IMR-90 (cell line): ENCODE measurements around the gene ZSCAN10. TPM values are rescaled to one million over a fixed set of nuclear protein-coding genes. Genes with fewer than 3 reads are reported as not detected.

Source experiments
- ATAC-seq: fragments of 200-7000 bp; cut with Tn5 transposase; 2 replicates; pipeline ENCODE4 v1.9.1; 2020; ENCODE audit warnings: low read depth, mild to moderate bottlenecking, moderate library complexity
- BruUV-seq: library from RNA; stranded (reverse); fragments of 400-500 nt; replicated peaks from 2 replicates; lab custom pipeline; 2021; lab: Mats Ljungman, UMichigan
- CTCF ChIA-PET: fragments of 300-600 bp; formaldehyde crosslinking; extraction: SDS; loops from one replicate; lab custom pipeline; 2021; ENCODE audit warnings: antibody characterized with exemption; lab: Yijun Ruan, JAX
- POLR2A ChIA-PET: fragments of 300-600 bp; sonication (Branson Sonifier 250); formaldehyde crosslinking; loops from one replicate; lab custom pipeline; 2022; ENCODE audit warnings: antibody characterized with exemption; ENCODE audit not compliant: unreplicated experiment; lab: Charles Lee
- DNase-seq: peaks from one replicate; pipeline ENCODE4 v3.0.0; 2013
- H2AFZ ChIP-seq: replicated peaks from 2 replicates; pipeline ENCODE3; 2013; ENCODE audit warnings: low read length, mild to moderate bottlenecking; ENCODE audit not compliant: poor library complexity
- H2AK5ac ChIP-seq: 2 replicates; pipeline ENCODE4 v1.6.1; 2013; ENCODE audit warnings: low read depth, low read length, inconsistent platforms
- H2AK9ac ChIP-seq: replicated peaks from 2 replicates; pipeline ENCODE3; 2013; ENCODE audit warnings: mild to moderate bottlenecking, low read depth, low read length, moderate library complexity; ENCODE audit not compliant: poor library complexity
- H2BK120ac ChIP-seq: 2 replicates; pipeline ENCODE4 v1.6.1; 2013; ENCODE audit warnings: low read depth, low read length, inconsistent platforms
- H2BK15ac ChIP-seq: 3 replicates; pipeline ENCODE4 v1.6.1; 2013; ENCODE audit warnings: low read depth, low read length, inconsistent platforms
- H2BK20ac ChIP-seq: 2 replicates; pipeline ENCODE4 v1.6.1; 2013; ENCODE audit warnings: low read depth, mild to moderate bottlenecking, inconsistent platforms, low read length, moderate library complexity
- H2BK5ac ChIP-seq: 2 replicates; pipeline ENCODE4 v1.6.1; 2013; ENCODE audit warnings: mild to moderate bottlenecking, low read depth, low read length, inconsistent platforms; ENCODE audit not compliant: poor library complexity, severe bottlenecking
- H3K14ac ChIP-seq: replicated peaks from 2 replicates; pipeline ENCODE4 v1.6.1; 2013; ENCODE audit warnings: low read depth, low read length, inconsistent platforms
- H3K18ac ChIP-seq: 2 replicates; pipeline ENCODE4 v1.6.1; 2013; ENCODE audit warnings: low read depth, low read length, control low read depth
- H3K23ac ChIP-seq: 2 replicates; pipeline ENCODE4 v1.6.1; 2013; ENCODE audit warnings: low read depth, low read length, inconsistent platforms
- H3K27ac ChIP-seq: 2 replicates; pipeline ENCODE4 v1.5.1; 2013; ENCODE audit warnings: mild to moderate bottlenecking, control low read depth, low read length; ENCODE audit not compliant: insufficient read depth
- H3K27me3 ChIP-seq: 2 replicates; pipeline ENCODE4 v1.6.1; 2013; ENCODE audit warnings: low read length; ENCODE audit not compliant: control insufficient read depth, insufficient read depth
- H3K36me3 ChIP-seq: 2 replicates; pipeline ENCODE4 v1.6.1; 2013; ENCODE audit warnings: low read length, mixed read lengths; ENCODE audit not compliant: control insufficient read depth, insufficient read depth
- H3K4ac ChIP-seq: 2 replicates; pipeline ENCODE4 v1.6.1; 2013; ENCODE audit warnings: low read depth, low read length, inconsistent platforms
- H3K4me1 ChIP-seq: 2 replicates; pipeline ENCODE4 v1.6.1; 2013; ENCODE audit warnings: low read length, mixed read lengths; ENCODE audit not compliant: control insufficient read depth, insufficient read depth
- H3K4me2 ChIP-seq: 2 replicates; pipeline ENCODE4 v1.6.1; 2013; ENCODE audit warnings: low read depth, mild to moderate bottlenecking, control low read depth, low read length, moderate library complexity
- H3K4me3 ChIP-seq: 2 replicates; pipeline ENCODE4 v1.5.1; 2013; ENCODE audit warnings: low read depth, mild to moderate bottlenecking, control low read depth, low read length, moderate library complexity; ENCODE audit not compliant: insufficient read depth
- H3K56ac ChIP-seq: 2 replicates; pipeline ENCODE4 v1.6.1; 2013; ENCODE audit warnings: low read length, inconsistent platforms; ENCODE audit not compliant: insufficient read depth; ENCODE audit errors: extremely low read depth
- H3K79me1 ChIP-seq, 2 experiments: 2 replicates each; pipeline ENCODE4 v1.6.1; 2013; ENCODE audit warnings: low read length in 2 of 2, inconsistent platforms in 1 of 2, low read depth in 1 of 2
- H3K9ac ChIP-seq: 2 replicates; pipeline ENCODE4 v1.6.1; 2013; ENCODE audit warnings: low read depth, low read length, control low read depth
- H3K9me1 ChIP-seq: 2 replicates; pipeline ENCODE4 v1.6.1; 2013; ENCODE audit warnings: low read length, inconsistent platforms; ENCODE audit not compliant: insufficient read depth
- H3K9me3 ChIP-seq: 2 replicates; pipeline ENCODE4 v1.6.1; 2013; ENCODE audit warnings: low read length; ENCODE audit not compliant: control insufficient read depth, insufficient read depth
- H4K20me1 ChIP-seq: 2 replicates; pipeline ENCODE4 v1.6.1; 2013; ENCODE audit warnings: low read length, inconsistent platforms; ENCODE audit not compliant: insufficient read depth
- H4K5ac ChIP-seq: 2 replicates; pipeline ENCODE4 v1.6.1; 2013; ENCODE audit warnings: mild to moderate bottlenecking, low read depth, low read length, control low read depth
- H4K8ac ChIP-seq, 2 experiments: 2 replicates each; pipeline ENCODE4 v1.6.1; 2013; ENCODE audit warnings: low read depth in 2 of 2, low read length in 2 of 2, control low read depth in 1 of 2, inconsistent platforms in 1 of 2
- H4K91ac ChIP-seq: 2 replicates; pipeline ENCODE4 v1.6.1; 2013; ENCODE audit warnings: low read depth, low read length, inconsistent platforms; ENCODE audit not compliant: insufficient read depth
- CHD1 ChIP-seq: IDR thresholded peaks from 2 replicates; pipeline ENCODE4 v1.6.1; 2012; ENCODE audit warnings: low read depth, low read length, improper control_type of control experiment
- FOS ChIP-seq: fragments of 150-350 bp; IDR thresholded peaks from 2 replicates; pipeline ENCODE4 v1.6.1; 2016; ENCODE audit warnings: low read depth, low read length
- MAFK ChIP-seq: IDR thresholded peaks from 2 replicates; pipeline ENCODE4 v1.6.1; 2012; ENCODE audit warnings: low read depth, low read length, improper control_type of control experiment
- NFE2L2 ChIP-seq: fragments of 150-350 bp; IDR thresholded peaks from 2 replicates; pipeline ENCODE4 v1.6.1; 2016; ENCODE audit warnings: low read depth, mild to moderate bottlenecking, low read length
- POLR2A ChIP-seq: IDR thresholded peaks from 2 replicates; pipeline ENCODE4 v1.6.1; 2012; ENCODE audit warnings: mild to moderate bottlenecking, low read depth, low read length
- RCOR1 ChIP-seq: IDR thresholded peaks from 2 replicates; pipeline ENCODE4 v1.6.1; 2012; ENCODE audit warnings: mild to moderate bottlenecking, low read length, improper control_type of control experiment; ENCODE audit not compliant: insufficient replicate concordance
- SMC3 ChIP-seq: fragments of 150-350 bp; IDR thresholded peaks from 2 replicates; pipeline ENCODE4 v1.6.1; 2016; ENCODE audit warnings: low read depth, mild to moderate bottlenecking, antibody characterized with exemption, low read length, moderate library complexity
- WGBS, 2 experiments: methylation state at CpG; one replicate each; pipeline versions ENCODE4 v1.1.5 to v1.1.7; 2013; ENCODE audit warnings: missing lambda C conversion rate in 2 of 2; ENCODE audit not compliant: insufficient read length in 1 of 2; ENCODE audit errors: extremely low coverage in 2 of 2; 5-methylcytosine and 5-hydroxymethylcytosine counted together
- dilution Hi-C: fragments of 300-500 bp; cut with HindIII; formaldehyde crosslinking; loops from one replicate; pipeline ENCODE4 v1.14.3; 2018; ENCODE audit warnings: low sequenced_read_pairs; ENCODE audit not compliant: unreplicated experiment
- in situ Hi-C: fragments of 300-500 bp; cut with MboI; formaldehyde crosslinking; loops from 3 replicates; pipeline ENCODE4 v1.14.3; 2019; ENCODE audit warnings: low sequenced_read_pairs, inconsistent platforms, mixed read lengths
- intact Hi-C: fragments of 100-400 bp; cut with micrococcal nuclease; formaldehyde crosslinking; loops from 2 replicates; pipeline ENCODE4 v1.10.0; 2022
- polyA plus RNA-seq, 3 experiments: library from polyadenylated mRNA; depleted of rRNA; stranded (reverse); fragments of >200 nt; gene quantifications; 2 replicates each; pipeline ENCODE4 v1.2.3, GENCODE V29; 2012; ENCODE audit warnings: low replicate concordance in 1 of 3
- total RNA-seq: library from RNA; depleted of rRNA; stranded (reverse); fragments of >200 nt; gene quantifications from 2 replicates; pipeline ENCODE4 v1.2.3, GENCODE V29; 2012
- TF ChIP-seq, protein P1 (sequence below): fragments of 150-350 bp; IDR thresholded peaks from 2 replicates; pipeline ENCODE4 v1.6.1; 2016; ENCODE audit warnings: low read depth, mild to moderate bottlenecking, low read length, moderate library complexity, borderline replicate concordance
- TF ChIP-seq, protein P2 (sequence below): fragments of 150-350 bp; IDR thresholded peaks from 2 replicates; pipeline ENCODE4 v1.6.1; 2017; ENCODE audit warnings: mild to moderate bottlenecking, antibody characterized with exemption, low read length, low read depth

Gene ZSCAN10
- total and polyA plus RNA-seq, 2 of the 4 experiments (the other 2 are of a cell fraction), result not detected

DNA sequence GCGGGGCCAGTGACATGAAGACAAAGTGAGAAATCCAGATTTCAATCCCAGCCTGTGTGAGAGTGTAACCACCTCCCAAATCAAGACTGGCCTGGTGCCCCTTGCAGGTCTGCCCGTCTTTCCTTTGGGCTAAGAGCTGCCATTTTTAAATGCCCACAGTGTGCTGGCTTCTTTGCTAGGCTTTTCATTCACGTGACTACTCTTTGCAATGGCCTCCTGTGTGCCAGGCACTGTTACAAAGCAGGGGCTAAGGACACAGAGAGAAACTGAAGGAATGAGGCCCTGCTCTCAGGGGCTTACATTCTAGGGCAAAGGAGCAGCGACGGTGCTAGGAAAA is 269 bp upstream of the ZSCAN10 start:
- Histone ChIP-seq H3K14ac (no peak overlapping the region; the same call in 1 of the 2 replicates), H3K4ac (no peak overlapping the region), H4K5ac (no peak overlapping the region), H2BK5ac (no peak overlapping the region), H3K23ac (peak overlapping the region; percentile 86), H3K4me2 (no peak overlapping the region), H3K36me3 (no peaks in the 10 kb centered on the region), H3K9ac (no peak overlapping the region), H2AFZ (peak overlapping the region; percentile 96), H3K79me1 (no peaks in the 10 kb centered on the region), H4K20me1 (no peaks in the 10 kb centered on the region), H2AK5ac (no peak overlapping the region; the same call in 1 of the 2 replicates), H3K9me1 (peaks cover 17% of the 10 kb centered on the region), H3K9me3 (no peaks in the 10 kb centered on the region), H3K18ac (no peak overlapping the region), H2BK20ac (no peak overlapping the region), H2AK9ac (no peak overlapping the region), H3K4me1 (peaks cover 3% of the 10 kb centered on the region), H4K91ac (no peak overlapping the region), H2BK120ac (no peak overlapping the region), H3K56ac (no peak overlapping the region), H2BK15ac (no peak overlapping the region), H3K4me3 (no peak overlapping the region), H4K8ac (peak overlapping the region in 1 of 2 experiments; percentile 90; a peak in 2 of 4 replicates), H3K27ac (no peak overlapping the region), H3K27me3 (peaks cover 27% of the 10 kb centered on the region)
- no peak for DNase-seq
- no peak for ATAC-seq
- dilution Hi-C loops, result no loop called here
- POLR2A ChIA-PET, result no interaction called here
- intact Hi-C loops, result no loop called here
- CTCF ChIA-PET, result no interaction called here
- TF ChIP-seq POLR2A (no peak), RCOR1 (no peak), NFE2L2 (no peak), FOS (no peak), CHD1 (no peak), MAFK (no peak), SMC3 (no peak)
- TF ChIP-seq, protein P1, sequence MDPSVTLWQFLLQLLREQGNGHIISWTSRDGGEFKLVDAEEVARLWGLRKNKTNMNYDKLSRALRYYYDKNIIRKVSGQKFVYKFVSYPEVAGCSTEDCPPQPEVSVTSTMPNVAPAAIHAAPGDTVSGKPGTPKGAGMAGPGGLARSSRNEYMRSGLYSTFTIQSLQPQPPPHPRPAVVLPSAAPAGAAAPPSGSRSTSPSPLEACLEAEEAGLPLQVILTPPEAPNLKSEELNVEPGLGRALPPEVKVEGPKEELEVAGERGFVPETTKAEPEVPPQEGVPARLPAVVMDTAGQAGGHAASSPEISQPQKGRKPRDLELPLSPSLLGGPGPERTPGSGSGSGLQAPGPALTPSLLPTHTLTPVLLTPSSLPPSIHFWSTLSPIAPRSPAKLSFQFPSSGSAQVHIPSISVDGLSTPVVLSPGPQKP, result no peak
- TF ChIP-seq, protein P2, sequence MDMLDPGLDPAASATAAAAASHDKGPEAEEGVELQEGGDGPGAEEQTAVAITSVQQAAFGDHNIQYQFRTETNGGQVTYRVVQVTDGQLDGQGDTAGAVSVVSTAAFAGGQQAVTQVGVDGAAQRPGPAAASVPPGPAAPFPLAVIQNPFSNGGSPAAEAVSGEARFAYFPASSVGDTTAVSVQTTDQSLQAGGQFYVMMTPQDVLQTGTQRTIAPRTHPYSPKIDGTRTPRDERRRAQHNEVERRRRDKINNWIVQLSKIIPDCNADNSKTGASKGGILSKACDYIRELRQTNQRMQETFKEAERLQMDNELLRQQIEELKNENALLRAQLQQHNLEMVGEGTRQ, result no peak
- WGBS, 2 experiments, result no CpG with 5 or more reads among the region's 5 CpGs
- in situ Hi-C loops, result no loop called here
- BruUV-seq, result no TSS peak
